Hindlimb muscle (tissue), 1 donor: ENCODE measurements around the gene KCNH2. TPM values are rescaled to one million over a fixed set of nuclear protein-coding genes. Genes with fewer than 3 reads are reported as not detected.

ENCODE experiments used
- DNase-seq: peaks from one replicate; pipeline ENCODE4 v3.0.0-alpha.2; 2013
- polyA plus RNA-seq: library from polyadenylated mRNA; unstranded; fragments of 120-200 nt; gene quantifications from one replicate; pipeline ENCODE4 v1.2.1, GENCODE V29; 2013; ENCODE audit not compliant: insufficient read length

The KCNH2 gene
- polyA plus RNA-seq, 1 donor, result 29.3 TPM

GRCh38 chr7:150973571-150974451 is 4.3 kb downstream of the KCNH2 start:
- DNase-seq, result no peak

- DNase-seq, result no peak
Observed at GRCh38 chr7:150972741-150973140, 5.4 kb downstream of the KCNH2 start.

DNA sequence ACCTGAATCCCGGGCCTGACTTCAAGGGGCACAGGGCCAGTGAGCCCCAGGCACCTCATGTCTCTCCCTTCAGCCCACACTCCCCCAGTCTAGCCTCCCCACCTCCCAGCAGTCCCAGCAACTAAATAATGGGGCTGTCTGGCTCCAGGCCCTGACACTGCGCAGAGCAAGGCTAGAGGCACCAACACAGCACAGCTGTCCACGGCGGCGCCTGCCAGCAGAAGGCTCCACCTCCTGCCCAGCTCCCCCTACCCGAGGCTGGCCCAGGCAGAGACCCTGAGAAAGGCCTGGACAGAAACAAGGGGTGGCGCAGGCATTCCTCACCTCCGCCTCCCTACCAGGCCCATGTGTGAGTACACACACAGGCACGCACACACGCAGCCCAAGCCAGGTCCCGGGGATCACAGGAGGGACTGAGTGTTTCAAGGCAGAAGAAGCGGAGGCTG is 6.1 kb downstream of the KCNH2 start:
- peak; percentile 58 for DNase-seq

- DNase-seq, result peak; percentile 60
Observed at GRCh38 chr7:150971242-150972022, 6.7 kb downstream of the KCNH2 start.

GRCh38 chr7:150970424-150970823 is 7.7 kb downstream of the KCNH2 start:
- no peak for DNase-seq

- DNase-seq, result no peak
Observed at GRCh38 chr7:150969475-150969874, 8.6 kb downstream of the KCNH2 start.

- no peak for DNase-seq
Observed at GRCh38 chr7:150968734-150969372, 9.3 kb downstream of the KCNH2 start.

GRCh38 chr7:150968056-150968733 is 9.9 kb downstream of the KCNH2 start:
- DNase-seq, result no peak

DNA sequence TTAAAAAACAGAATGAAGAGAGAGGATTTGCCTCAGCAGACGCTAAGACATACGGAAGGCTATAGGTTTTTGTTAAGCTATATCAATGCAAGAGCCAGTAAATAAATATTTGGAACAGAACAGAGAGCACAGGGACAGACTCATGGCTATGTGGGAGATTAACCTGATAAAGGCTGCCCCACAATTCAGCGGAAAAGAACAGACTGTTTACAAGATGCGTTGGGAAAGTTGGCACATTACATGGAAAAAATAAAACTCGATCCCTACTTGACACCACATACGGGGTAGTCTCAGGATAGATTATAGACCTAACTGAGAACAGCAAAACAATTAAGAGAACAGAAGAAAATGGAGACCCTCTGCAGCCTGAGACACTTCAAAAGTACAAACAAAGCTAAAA is 10.8 kb downstream of the KCNH2 start:
- no peak for DNase-seq

DNA sequence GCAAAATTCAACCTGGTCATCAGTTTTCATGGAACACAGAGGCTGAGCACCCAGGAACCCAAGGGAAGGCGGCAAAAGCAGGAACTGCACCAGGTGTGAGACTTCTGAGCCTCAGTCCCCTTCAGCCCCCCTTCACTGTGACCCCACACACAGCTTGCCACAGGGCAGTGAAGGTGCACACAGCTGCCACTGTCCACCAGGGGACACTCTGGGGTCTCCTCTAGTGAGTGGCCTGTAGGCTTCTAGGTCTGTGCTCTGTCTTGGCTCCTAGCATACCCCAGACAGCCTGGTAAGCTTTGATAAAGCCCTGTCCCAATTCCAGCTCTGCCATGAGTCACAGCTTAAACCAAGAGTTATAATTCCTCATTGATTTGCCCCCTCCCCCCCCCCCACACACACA is 12.1 kb downstream of the KCNH2 start:
- DNase-seq, result no peak

DNA sequence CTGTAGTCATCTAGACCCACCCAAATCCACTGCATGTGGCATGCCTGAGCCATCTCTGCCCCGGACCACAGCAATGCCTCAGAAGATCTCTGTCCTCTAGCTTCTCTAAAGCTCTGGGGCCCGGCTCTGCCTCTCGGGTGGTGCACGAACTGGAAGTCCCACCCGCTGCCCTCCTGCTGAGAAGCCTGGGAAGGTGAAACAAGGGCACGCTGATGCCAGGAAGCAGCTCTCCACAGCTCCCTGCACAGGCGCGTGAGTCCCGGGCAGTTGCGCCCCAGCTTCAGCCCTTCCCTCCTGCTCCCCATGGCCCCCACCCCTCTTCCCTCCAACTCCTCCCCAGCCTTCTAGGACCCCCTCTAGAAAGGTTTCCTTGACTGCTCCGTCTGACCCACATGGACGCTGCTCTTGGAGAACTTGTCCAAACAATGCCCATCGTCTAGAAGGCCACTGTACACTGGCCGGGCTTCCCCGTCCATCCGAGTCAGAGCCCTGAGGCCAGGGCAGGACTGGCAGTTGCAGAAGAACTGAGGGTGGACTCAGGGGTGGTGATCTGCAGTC is 12.8 kb downstream of the KCNH2 start:
- DNase-seq, result no peak

DNA sequence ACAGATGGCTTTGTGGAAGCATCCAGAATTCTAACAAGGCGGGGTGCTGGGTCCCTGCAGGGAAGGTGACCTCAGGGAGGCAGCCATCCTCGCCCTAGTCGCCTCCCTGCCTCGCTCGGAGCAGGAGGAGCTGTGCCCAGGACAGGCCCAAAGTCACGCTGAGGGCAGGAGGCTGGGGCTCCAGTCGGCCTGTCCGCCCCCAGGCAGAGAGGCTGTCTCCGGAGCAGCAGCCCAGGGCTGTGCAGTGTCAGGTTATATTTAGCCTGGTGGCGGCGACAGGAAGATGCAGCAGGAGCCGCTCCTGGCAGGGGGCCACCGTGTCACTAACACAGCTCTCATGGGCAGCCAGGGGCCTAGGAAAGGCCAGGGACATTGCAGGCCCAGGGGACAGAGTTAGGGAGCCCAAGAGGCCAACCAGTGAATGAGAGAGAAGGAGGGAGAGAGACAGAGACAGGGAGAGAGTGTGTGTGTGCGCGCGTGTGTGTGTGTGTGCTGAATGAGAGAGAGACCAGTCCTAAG is 13.5 kb downstream of the KCNH2 start:
- no peak for DNase-seq

- DNase-seq, result no peak
Observed at GRCh38 chr7:150963707-150964559, 14.2 kb downstream of the KCNH2 start.

DNA sequence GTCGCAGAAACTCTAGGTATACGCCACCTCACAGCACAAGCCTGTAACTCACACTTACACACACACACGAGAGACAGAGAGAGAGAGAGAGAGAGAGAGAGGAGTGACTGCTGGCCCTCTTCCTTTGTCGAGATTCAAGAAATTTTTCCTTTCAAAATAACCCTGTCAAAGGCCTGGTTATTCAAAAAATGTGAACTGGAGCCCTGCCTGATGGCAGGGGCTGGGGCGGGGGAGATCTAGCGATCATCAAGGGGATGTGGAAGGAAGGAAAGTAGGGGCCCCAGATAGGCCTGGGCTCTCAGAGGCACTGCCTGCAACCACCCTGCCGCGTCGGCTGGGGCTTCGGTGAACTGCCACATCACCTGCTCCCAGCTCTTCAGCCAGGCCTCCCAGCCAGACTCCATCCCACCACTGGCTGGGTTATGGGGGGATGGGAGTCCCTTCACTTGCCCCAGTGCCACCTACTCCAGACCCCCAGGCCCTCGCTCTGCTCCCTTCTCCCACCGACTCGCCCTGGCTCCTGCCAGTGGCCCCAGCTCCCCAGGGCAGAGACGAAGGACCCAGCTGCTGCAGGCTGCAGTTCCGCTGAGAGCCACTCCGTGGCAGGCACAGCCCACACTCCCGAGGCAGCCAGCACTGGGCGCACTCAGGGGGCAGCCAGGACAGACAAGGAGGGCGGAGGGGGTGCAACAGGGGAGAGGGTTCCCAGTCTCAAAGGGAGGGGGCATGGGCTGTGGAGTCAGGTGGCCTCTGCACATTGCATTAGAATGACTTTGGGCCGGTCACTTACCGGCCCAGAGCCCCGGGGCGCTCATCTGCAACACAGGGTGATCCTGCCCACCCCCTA is 15.3 kb downstream of the KCNH2 start:
- DNase-seq, result peak; percentile 60

- no peak for DNase-seq
Observed at GRCh38 chr7:150962290-150962552, 15.9 kb downstream of the KCNH2 start.

DNA sequence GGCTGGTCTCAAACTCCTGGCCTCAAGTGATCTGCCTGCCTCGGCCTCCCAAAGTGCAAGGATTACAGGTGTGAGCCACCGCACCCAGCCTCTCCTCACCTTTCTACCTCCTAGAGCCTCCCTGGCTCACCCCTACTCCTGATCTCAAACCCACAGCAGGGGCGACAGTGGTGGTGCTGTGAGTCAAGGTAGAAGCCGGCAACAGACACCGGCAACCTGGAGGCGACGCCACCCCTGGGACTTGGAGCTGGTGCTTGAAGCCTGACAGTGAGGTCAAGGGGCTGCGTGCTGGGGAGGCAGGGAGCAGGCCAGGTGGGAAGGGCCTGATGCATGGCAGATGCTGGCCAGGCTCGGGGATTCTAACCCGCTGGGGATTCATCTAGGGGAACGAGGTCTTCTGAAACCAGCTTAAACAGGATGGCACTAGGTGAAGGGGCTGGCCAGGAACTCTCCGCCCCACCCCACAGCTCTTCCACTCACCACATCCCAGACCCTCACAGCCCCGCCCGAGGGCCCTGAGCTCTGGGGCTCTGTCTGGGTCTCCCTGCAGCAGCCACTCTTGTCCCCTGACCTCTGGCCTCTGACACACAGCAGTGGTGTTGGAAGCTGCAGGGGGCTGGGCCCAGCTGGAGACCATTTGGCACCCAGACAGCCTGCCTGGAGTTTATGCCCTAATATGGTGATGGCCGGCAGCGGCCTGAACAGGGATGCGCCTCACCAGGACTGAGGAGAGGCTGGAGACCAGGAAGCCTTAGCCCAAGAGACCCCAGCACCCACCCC is 16.4 kb downstream of the KCNH2 start:
- DNase-seq, result no peak

- no peak for DNase-seq
Observed at GRCh38 chr7:150959739-150960734, 18.1 kb downstream of the KCNH2 start.

GRCh38 chr7:150959081-150959480 is 19.0 kb downstream of the KCNH2 start:
- DNase-seq, result no peak
